CD8-positive, alpha-beta memory T cell (primary cell): ENCODE results near the gene P4HTM. TPM values are rescaled to one million over a fixed set of nuclear protein-coding genes. Genes with fewer than 3 reads are reported as not detected.
A peak's percentile ranks its signal among the peaks of the same experiment; 100 is the strongest.

Experiments
- CTCF ChIA-PET: fragments of 350-600 bp; sonication (Branson Sonifier 250); formaldehyde crosslinking; loops from one replicate; lab custom pipeline; 2021; ENCODE audit warnings: antibody characterized with exemption; lab: Charles Lee
- POLR2A ChIA-PET: fragments of 350-600 bp; sonication (Branson Sonifier 250); formaldehyde crosslinking; loops from one replicate; lab custom pipeline; 2021; ENCODE audit warnings: antibody characterized with exemption; lab: Charles Lee
- DNase-seq, 5 donors: peaks; one replicate each; pipeline versions ENCODE4 v3.0.0 to v3.0.0-alpha.2; 2020 to 2022; ENCODE audit warnings: mixed read lengths in 1 of 5
- H3K27ac ChIP-seq: one replicate; pipeline ENCODE4 v1.7.0; 2013; ENCODE audit warnings: low read depth, mild to moderate bottlenecking, low read length, moderate library complexity
- H3K27me3 ChIP-seq: 2 replicates; pipeline ENCODE4 v1.7.0; 2013; ENCODE audit warnings: low read length, mild to moderate bottlenecking; ENCODE audit not compliant: insufficient read depth, poor library complexity, severe bottlenecking
- H3K36me3 ChIP-seq: 2 replicates; pipeline ENCODE4 v1.7.0; 2013; ENCODE audit warnings: mild to moderate bottlenecking, low read length, moderate library complexity; ENCODE audit not compliant: insufficient read depth
- H3K4me1 ChIP-seq: 2 replicates; pipeline ENCODE4 v1.7.0; 2013; ENCODE audit warnings: mild to moderate bottlenecking, low read length, moderate library complexity; ENCODE audit not compliant: insufficient read depth
- H3K4me3 ChIP-seq: 2 replicates; pipeline ENCODE4 v1.7.0; 2013; ENCODE audit warnings: mild to moderate bottlenecking, low read length
- H3K9me3 ChIP-seq: 2 replicates; pipeline ENCODE4 v1.7.0; 2013; ENCODE audit warnings: mild to moderate bottlenecking, low read length
- H3K27ac Mint-ChIP-seq, 8 donors: one replicate each; pipeline ENCODE4 v1.8.0; 2020 to 2021; ENCODE audit warnings: mixed read lengths in 8 of 8, mild to moderate bottlenecking in 6 of 8, inconsistent platforms in 3 of 8, moderate library complexity in 3 of 8
- H3K27me3 Mint-ChIP-seq, 2 donors: one replicate each; pipeline ENCODE4 v1.8.0; 2020 to 2021; ENCODE audit warnings: mixed read lengths in 2 of 2, mild to moderate bottlenecking in 1 of 2, moderate library complexity in 1 of 2
- H3K36me3 Mint-ChIP-seq, 3 donors: one replicate each; pipeline ENCODE4 v1.8.0; 2020 to 2021; ENCODE audit warnings: mixed read lengths in 3 of 3, inconsistent platforms in 1 of 3, mild to moderate bottlenecking in 1 of 3
- H3K4me1 Mint-ChIP-seq, 3 donors: one replicate each; pipeline ENCODE4 v1.8.0; 2020 to 2021; ENCODE audit warnings: mixed read lengths in 3 of 3, inconsistent platforms in 1 of 3, mild to moderate bottlenecking in 1 of 3
- H3K4me3 Mint-ChIP-seq, 7 donors: one replicate each; pipeline ENCODE4 v1.8.0; 2020 to 2021; ENCODE audit warnings: mixed read lengths in 7 of 7, mild to moderate bottlenecking in 6 of 7, moderate library complexity in 4 of 7, inconsistent platforms in 2 of 7
- H3K9me3 Mint-ChIP-seq, 5 donors: one replicate each; pipeline ENCODE4 v1.8.0; 2020 to 2022; ENCODE audit warnings: mixed read lengths in 5 of 5, mild to moderate bottlenecking in 3 of 5, moderate library complexity in 2 of 5, inconsistent platforms in 1 of 5
- polyA plus RNA-seq: library from polyadenylated mRNA; unstranded; fragments of 300-500 nt; fragmentation: Illumina TruSeq; gene quantifications from one replicate; pipeline ENCODE4 v1.2.3, GENCODE V29; 2021
- total RNA-seq, 2 experiments: library from RNA; stranded (reverse); gene quantifications; one replicate each; pipeline ENCODE4 v1.2.3, GENCODE V29; 2021

Gene P4HTM
- total and polyA plus RNA-seq, 3 experiments from 2014 or later = 28.6 to 35.0 (median 33.0) TPM

GRCh38 chr3:49034650-49035049 lies 44.6 kb downstream of the P4HTM start:
- Mint-ChIP-seq H3K9me3 (no peaks in the 10 kb centered on the region), H3K4me3 (no peak overlapping the region), H3K27me3 (peaks cover 0 to 2% of the 10 kb centered on the region in 2 donors), H3K4me1 (peaks cover under 1 to 2% (median 1%) of the 10 kb centered on the region in 3 donors), H3K36me3 (peaks cover 0 to 69% (median 12%) of the 10 kb centered on the region in 3 donors), H3K27ac (peak overlapping the region in 2 of 8 donors; percentile 17 to 59)
- H3K9me3 ChIP-seq = no peaks in the 10 kb centered on the region
- H3K36me3 ChIP-seq = peaks cover 46% of the 10 kb centered on the region
- no peak overlapping the region for H3K27ac ChIP-seq
- ChIA-PET CTCF (interaction anchor here (1.2 kb wide), 1 partner anchor 47 kb away, joined by 7 read pairs; no protein-coding TSS in a partner anchor), POLR2A (interaction anchor here (0.5 to 0.8 kb wide), 2 partner anchors 13 to 25 kb away, joined by 3 to 4 read pairs; partner anchors contain the start of gene NDUFAF3)
- no peaks in the 10 kb centered on the region for H3K27me3 ChIP-seq
- H3K4me3 ChIP-seq = no peak overlapping the region
- peaks cover 2% of the 10 kb centered on the region for H3K4me1 ChIP-seq
- DNase-seq = no peak

- Histone ChIP-seq H3K9me3 (no peaks in the 10 kb centered on the region), H3K4me1 (no peaks in the 10 kb centered on the region), H3K27ac (no peak overlapping the region), H3K4me3 (no peak overlapping the region), H3K36me3 (peaks cover 46% of the 10 kb centered on the region), H3K27me3 (no peaks in the 10 kb centered on the region)
- Mint-ChIP-seq H3K4me1 (peaks cover 0 to 2% (median 0%) of the 10 kb centered on the region in 3 donors), H3K4me3 (no peak overlapping the region), H3K36me3 (peaks cover 0 to 69% (median 12%) of the 10 kb centered on the region in 3 donors), H3K27me3 (peaks cover 0 to 2% of the 10 kb centered on the region in 2 donors), H3K9me3 (no peaks in the 10 kb centered on the region), H3K27ac (no peak overlapping the region)
- DNase-seq = no peak
- ChIA-PET POLR2A (interaction anchor here (0.5 kb wide), 1 partner anchor 26 kb away, joined by 4 read pairs; no protein-coding TSS in a partner anchor), CTCF (no interaction called here)
Observed at GRCh38 chr3:49035281-49035680, 45.2 kb downstream of the P4HTM start.

GRCh38 chr3:49053543-49053942 lies 63.5 kb downstream of the P4HTM start:
- ChIA-PET POLR2A (interaction anchor here (0.7 kb wide), 2 partner anchors 12 to 221 kb away, joined by 3 to 4 read pairs; no protein-coding TSS in a partner anchor), CTCF (no interaction called here)
- H3K27me3 ChIP-seq = no peaks in the 10 kb centered on the region
- Mint-ChIP-seq H3K4me3 (no peak overlapping the region), H3K27ac (peak overlapping the region in 1 of 8 donors; percentile 79), H3K9me3 (no peaks in the 10 kb centered on the region), H3K4me1 (peaks cover 12 to 31% (median 18%) of the 10 kb centered on the region in 3 donors), H3K27me3 (no peaks in the 10 kb centered on the region), H3K36me3 (peaks cover 0 to 74% (median 18%) of the 10 kb centered on the region in 3 donors)
- H3K36me3 ChIP-seq = peaks cover 39% of the 10 kb centered on the region
- no peak overlapping the region for H3K27ac ChIP-seq
- no peak for DNase-seq
- H3K4me3 ChIP-seq = no peak overlapping the region
- no peaks in the 10 kb centered on the region for H3K9me3 ChIP-seq
- no peaks in the 10 kb centered on the region for H3K4me1 ChIP-seq

GRCh38 chr3:49054344-49054862 lies 64.4 kb downstream of the P4HTM start:
- Histone ChIP-seq H3K27me3 (no peaks in the 10 kb centered on the region), H3K4me3 (no peak overlapping the region), H3K9me3 (no peaks in the 10 kb centered on the region), H3K36me3 (peaks cover 39% of the 10 kb centered on the region), H3K4me1 (no peaks in the 10 kb centered on the region), H3K27ac (no peak overlapping the region)
- POLR2A ChIA-PET = no interaction called here
- Mint-ChIP-seq H3K4me3 (no peak overlapping the region), H3K4me1 (peaks cover 12 to 31% (median 18%) of the 10 kb centered on the region in 3 donors), H3K27me3 (no peaks in the 10 kb centered on the region), H3K27ac (peak overlapping the region in 5 of 8 donors; percentile 8 to 79 (median 34)), H3K9me3 (no peaks in the 10 kb centered on the region), H3K36me3 (peaks cover 0 to 76% (median 18%) of the 10 kb centered on the region in 3 donors)
- CTCF ChIA-PET = interaction anchor here (1.6 kb wide), 1 partner anchor 32 kb away, joined by 5 read pairs; the partner anchor contains the start of gene NDUFAF3
- no peak for DNase-seq

Other genes starting within 250 kb of the P4HTM start
- gene PRKAR2A, start 142.4 kb upstream of the P4HTM start, total RNA-seq = 10 to 100 TPM; 61.5 to 62.1 TPM
- gene PRKAR2A, start 142.4 kb upstream of the P4HTM start, polyA plus RNA-seq = 16.4 TPM
- 10 to 100 TPM; 29.1 to 31.5 TPM for gene SLC25A20, start 91.4 kb upstream of the P4HTM start, total RNA-seq
- 40.1 TPM for gene SLC25A20, start 91.4 kb upstream of the P4HTM start, polyA plus RNA-seq
- gene ARIH2, start 71.4 kb upstream of the P4HTM start, total RNA-seq = 100 to 1,000 TPM; 117 to 123 TPM
- 126 TPM for gene ARIH2, start 71.4 kb upstream of the P4HTM start, polyA plus RNA-seq
- 100 to 1,000 TPM; 158 to 167 TPM for gene WDR6, start 17.1 kb downstream of the P4HTM start, total RNA-seq
- 82.9 TPM for gene WDR6, start 17.1 kb downstream of the P4HTM start, polyA plus RNA-seq
- gene DALRD3, start 28.3 kb downstream of the P4HTM start, total RNA-seq = 10 to 100 TPM; 27.9 to 31.7 TPM
- 24.4 TPM for gene DALRD3, start 28.3 kb downstream of the P4HTM start, polyA plus RNA-seq
- 10 to 100 TPM; 86.3 to 88.8 TPM for gene NDUFAF3, start 31.9 kb downstream of the P4HTM start, total RNA-seq
- gene NDUFAF3, start 31.9 kb downstream of the P4HTM start, polyA plus RNA-seq = 217 TPM
- gene IMPDH2, start 39.2 kb downstream of the P4HTM start, total RNA-seq = 100 to 1,000 TPM; 448 to 457 TPM
- 76.1 TPM for gene IMPDH2, start 39.2 kb downstream of the P4HTM start, polyA plus RNA-seq
- gene QRICH1, start 103.8 kb downstream of the P4HTM start, total RNA-seq = 100 to 1,000 TPM; 122 to 134 TPM
- 30.5 TPM for gene QRICH1, start 103.8 kb downstream of the P4HTM start, polyA plus RNA-seq
- 100 to 1,000 TPM; 233 to 244 TPM for gene QARS1, start 114.5 kb downstream of the P4HTM start, total RNA-seq
- gene QARS1, start 114.5 kb downstream of the P4HTM start, polyA plus RNA-seq = 95.8 TPM
- gene USP19, start 130.6 kb downstream of the P4HTM start, total RNA-seq = 10 to 100 TPM; 71.8 to 73.9 TPM
- 32.8 TPM for gene USP19, start 130.6 kb downstream of the P4HTM start, polyA plus RNA-seq
- under 1 TPM; 0.58 to 0.77 TPM for gene LAMB2, start 142.8 kb downstream of the P4HTM start, total RNA-seq
- not detected for gene LAMB2, start 142.8 kb downstream of the P4HTM start, polyA plus RNA-seq
- gene CCDC71, start 176.1 kb downstream of the P4HTM start, total RNA-seq = 10 to 100 TPM; 32.1 to 34.2 TPM
- gene CCDC71, start 176.1 kb downstream of the P4HTM start, polyA plus RNA-seq = 0.94 TPM
- gene KLHDC8B, start 181.4 kb downstream of the P4HTM start, total RNA-seq = 1 to 10 TPM; 3.5 to 4.1 TPM
- gene KLHDC8B, start 181.4 kb downstream of the P4HTM start, polyA plus RNA-seq = 3.0 TPM